PC-9 (cell line): ENCODE results near the gene SLC1A7. TPM values are rescaled to one million over a fixed set of nuclear protein-coding genes. Genes with fewer than 3 reads are reported as not detected.

Experiments
- BruUV-seq: library from RNA; stranded (reverse); fragments of 400-500 nt; replicated peaks from 2 replicates; lab custom pipeline; 2021; lab: Mats Ljungman, UMichigan
- CTCF ChIA-PET: fragments of 300-600 bp; sonication (Branson Sonifier 250); formaldehyde crosslinking; loops from one replicate; lab custom pipeline; 2022; ENCODE audit warnings: antibody characterized with exemption; lab: Charles Lee
- POLR2A ChIA-PET: fragments of 300-600 bp; sonication (Branson Sonifier 250); formaldehyde crosslinking; loops from one replicate; lab custom pipeline; 2022; ENCODE audit warnings: antibody characterized with exemption; ENCODE audit not compliant: unreplicated experiment; lab: Charles Lee
- DNase-seq, 2 experiments: peaks; one replicate each; pipeline versions ENCODE4 v3.0.0 to v3.0.0-alpha.2; 2015 to 2022; ENCODE audit warnings: mixed read lengths in 1 of 2
- H2AFZ ChIP-seq: fragments of 200-600 bp; sonication (generic); 2 replicates; pipeline ENCODE4 v1.8.1; 2017; ENCODE audit warnings: antibody characterized with exemption
- H3F3A ChIP-seq: fragments of 200-600 bp; sonication (generic); 2 replicates; pipeline ENCODE4 v1.8.1; 2017; ENCODE audit warnings: antibody characterized with exemption, mild to moderate bottlenecking, low read depth; ENCODE audit not compliant: insufficient read depth
- H3K27ac ChIP-seq: fragments of 200-600 bp; sonication (generic); 2 replicates; pipeline ENCODE4 v1.6.1; 2016; ENCODE audit warnings: mixed run types
- H3K27me3 ChIP-seq: fragments of 200-600 bp; sonication (generic); 2 replicates; pipeline ENCODE4 v1.6.1; 2016; ENCODE audit warnings: low read depth, mixed run types; ENCODE audit not compliant: insufficient read depth
- H3K36me3 ChIP-seq: fragments of 200-600 bp; sonication (generic); 2 replicates; pipeline ENCODE4 v1.6.1; 2016; ENCODE audit warnings: low read depth, mixed run types
- H3K4me1 ChIP-seq: fragments of 200-600 bp; sonication (generic); replicated peaks from 2 replicates; pipeline ENCODE4 v1.6.1; 2016; ENCODE audit warnings: mixed run types; ENCODE audit not compliant: insufficient read depth
- H3K4me2 ChIP-seq: fragments of 200-600 bp; sonication (generic); 2 replicates; pipeline ENCODE4 v1.6.1; 2017; ENCODE audit warnings: mixed run types
- H3K4me3 ChIP-seq: fragments of 200-600 bp; sonication (generic); 2 replicates; pipeline ENCODE4 v1.6.1; 2016; ENCODE audit warnings: mixed run types
- H3K79me2 ChIP-seq: fragments of 200-600 bp; sonication (generic); 2 replicates; pipeline ENCODE4 v1.6.1; 2017; ENCODE audit warnings: low read depth, mixed run types
- H3K9me2 ChIP-seq: fragments of 200-600 bp; sonication (generic); 2 replicates; pipeline ENCODE4 v1.8.1; 2017; ENCODE audit warnings: mild to moderate bottlenecking; ENCODE audit not compliant: insufficient read depth
- H3K9me3 ChIP-seq: fragments of 200-600 bp; sonication (generic); 2 replicates; pipeline ENCODE4 v1.8.1; 2016; ENCODE audit warnings: low read depth; ENCODE audit not compliant: insufficient read depth
- H4K20me1 ChIP-seq: fragments of 200-600 bp; sonication (generic); 2 replicates; pipeline ENCODE4 v1.8.1; 2017; ENCODE audit not compliant: insufficient read depth
- EZH2 ChIP-seq: fragments of 200-600 bp; sonication (generic); IDR thresholded peaks from 2 replicates; pipeline ENCODE4 v1.8.0; 2017; ENCODE audit warnings: antibody characterized with exemption, low read depth
- intact Hi-C: fragments of 100-400 bp; cut with micrococcal nuclease; formaldehyde crosslinking; loops from one replicate; pipeline ENCODE4 v1.10.0; 2022; ENCODE audit not compliant: unreplicated experiment
- total RNA-seq: library from RNA; stranded (reverse); gene quantifications from 2 replicates; pipeline ENCODE4 v1.2.3, GENCODE V29; 2021
- TF ChIP-seq, protein P1 (sequence below): fragments of 200-600 bp; sonication (generic); conservative IDR thresholded peaks from 2 replicates; pipeline ENCODE4 v1.6.1; 2017; ENCODE audit warnings: mixed run types, antibody characterized with exemption, mild to moderate bottlenecking, moderate library complexity

The SLC1A7 gene
- total RNA-seq, 1 experiment from 2014 or later: not detected

DNA sequence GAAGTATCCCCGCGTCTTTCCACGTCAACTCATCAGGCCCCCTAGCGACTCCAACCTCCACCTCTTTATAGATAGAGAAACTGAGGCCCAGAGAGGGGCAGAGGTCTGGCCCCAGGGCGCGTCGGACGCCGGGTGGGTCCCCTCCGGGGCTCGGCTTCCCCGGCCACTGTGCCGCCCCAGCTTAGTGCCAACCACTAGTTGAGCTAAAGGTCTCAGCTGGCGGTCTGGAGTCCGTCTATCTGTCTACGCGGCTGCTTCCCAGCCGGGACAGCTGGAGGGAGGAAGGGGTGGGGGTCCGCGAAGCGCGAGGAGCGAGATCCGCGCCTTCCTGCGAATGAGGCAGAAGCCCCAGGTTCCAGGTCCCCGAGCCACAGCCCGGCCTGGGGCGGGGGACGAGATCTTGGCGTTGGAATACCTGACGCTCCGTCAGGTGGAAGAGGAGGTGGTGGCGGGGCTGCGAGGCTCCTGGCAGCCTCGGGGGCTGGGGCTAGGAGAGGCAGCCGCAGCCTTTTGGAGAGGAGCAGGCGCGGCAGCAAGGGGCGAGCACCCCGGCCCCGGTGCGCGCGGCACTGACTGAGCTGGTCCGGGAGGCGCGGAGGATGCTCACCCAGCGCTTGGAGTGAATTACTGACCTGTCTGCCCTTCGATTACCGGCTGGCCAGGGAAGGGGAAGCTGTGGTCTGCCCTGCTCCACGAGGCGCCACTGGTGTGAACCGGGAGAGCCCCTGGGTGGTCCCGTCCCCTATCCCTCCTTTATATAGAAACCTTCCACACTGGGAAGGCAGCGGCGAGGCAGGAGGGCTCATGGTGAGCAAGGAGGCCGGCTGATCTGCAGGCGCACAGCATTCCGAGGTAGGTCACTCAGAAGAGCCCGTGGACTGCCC lies 79.5 kb downstream of the SLC1A7 start:
- CTCF ChIA-PET: no interaction called here
- H3K27ac ChIP-seq: no peak overlapping the region
- H4K20me1 ChIP-seq: no peaks in the 10 kb centered on the region
- no peaks in the 10 kb centered on the region for H3K27me3 ChIP-seq
- TF ChIP-seq, protein P1, sequence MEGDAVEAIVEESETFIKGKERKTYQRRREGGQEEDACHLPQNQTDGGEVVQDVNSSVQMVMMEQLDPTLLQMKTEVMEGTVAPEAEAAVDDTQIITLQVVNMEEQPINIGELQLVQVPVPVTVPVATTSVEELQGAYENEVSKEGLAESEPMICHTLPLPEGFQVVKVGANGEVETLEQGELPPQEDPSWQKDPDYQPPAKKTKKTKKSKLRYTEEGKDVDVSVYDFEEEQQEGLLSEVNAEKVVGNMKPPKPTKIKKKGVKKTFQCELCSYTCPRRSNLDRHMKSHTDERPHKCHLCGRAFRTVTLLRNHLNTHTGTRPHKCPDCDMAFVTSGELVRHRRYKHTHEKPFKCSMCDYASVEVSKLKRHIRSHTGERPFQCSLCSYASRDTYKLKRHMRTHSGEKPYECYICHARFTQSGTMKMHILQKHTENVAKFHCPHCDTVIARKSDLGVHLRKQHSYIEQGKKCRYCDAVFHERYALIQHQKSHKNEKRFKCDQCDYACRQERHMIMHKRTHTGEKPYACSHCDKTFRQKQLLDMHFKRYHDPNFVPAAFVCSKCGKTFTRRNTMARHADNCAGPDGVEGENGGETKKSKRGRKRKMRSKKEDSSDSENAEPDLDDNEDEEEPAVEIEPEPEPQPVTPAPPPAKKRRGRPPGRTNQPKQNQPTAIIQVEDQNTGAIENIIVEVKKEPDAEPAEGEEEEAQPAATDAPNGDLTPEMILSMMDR: no peak
- TF ChIP-seq EZH2: no peak
- H3K9me2 ChIP-seq: no peaks in the 10 kb centered on the region
- DNase-seq: no peak
- H3K4me3 ChIP-seq: no peak overlapping the region
- H3K4me2 ChIP-seq: no peak overlapping the region
- no peaks in the 10 kb centered on the region for H3K4me1 ChIP-seq
- no TSS peak for BruUV-seq
- no peaks in the 10 kb centered on the region for H3K36me3 ChIP-seq
- no peak overlapping the region for H2AFZ ChIP-seq
- intact Hi-C loops: no loop called here
- H3K9me3 ChIP-seq: no peaks in the 10 kb centered on the region
- no peaks in the 10 kb centered on the region for H3K79me2 ChIP-seq
- H3F3A ChIP-seq: no peaks in the 10 kb centered on the region
- POLR2A ChIA-PET: no interaction called here

DNA sequence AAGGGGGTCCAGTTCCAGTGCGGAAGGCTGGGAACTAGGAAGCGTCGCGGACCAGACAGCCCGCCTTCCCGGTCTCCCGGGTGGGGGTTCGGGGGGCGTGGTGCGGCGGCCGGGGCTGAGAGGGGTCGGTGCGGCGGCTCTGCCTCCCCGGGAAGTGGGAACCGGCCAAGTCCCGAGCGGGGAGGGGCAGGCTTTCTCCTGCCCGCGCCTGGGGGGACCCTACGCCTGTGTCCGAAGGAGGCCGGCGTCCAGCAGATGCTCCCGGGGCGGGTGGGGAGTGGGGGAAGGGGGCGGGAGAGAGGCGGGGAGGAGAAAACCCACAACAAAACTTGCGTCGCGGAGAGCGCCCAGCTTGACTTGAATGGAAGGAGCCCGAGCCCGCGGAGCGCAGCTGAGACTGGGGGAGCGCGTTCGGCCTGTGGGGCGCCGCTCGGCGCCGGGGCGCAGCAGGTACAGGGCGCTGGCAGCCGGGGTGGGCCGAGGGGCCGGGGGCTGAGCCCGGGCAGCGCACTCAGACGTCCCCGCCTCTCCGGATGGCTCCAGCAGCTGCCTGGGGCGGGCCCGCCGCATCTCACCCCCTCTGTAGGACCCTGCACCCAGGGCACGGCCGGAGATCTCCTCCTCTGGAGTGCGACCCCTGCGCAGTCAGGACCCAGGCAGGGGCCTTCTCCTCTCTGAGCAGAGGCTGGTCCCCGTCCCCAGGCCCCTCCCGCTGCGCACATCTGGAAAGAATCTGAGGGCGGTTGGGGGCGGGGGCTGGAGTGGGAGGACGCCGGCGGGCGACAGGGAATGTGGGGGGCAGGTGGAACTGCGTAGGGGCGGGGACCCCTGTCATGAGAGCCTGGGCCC lies 80.4 kb downstream of the SLC1A7 start, which contains the start of gene PODN:
PODN (plus strand) TSS at position 355 of the 849 bp plus-strand sequence. CDS start 7,643 bp downstream, outside the sequence.
- no peak for TF ChIP-seq EZH2
- TF ChIP-seq, protein P1: no peak
- POLR2A ChIA-PET: no interaction called here

DNA sequence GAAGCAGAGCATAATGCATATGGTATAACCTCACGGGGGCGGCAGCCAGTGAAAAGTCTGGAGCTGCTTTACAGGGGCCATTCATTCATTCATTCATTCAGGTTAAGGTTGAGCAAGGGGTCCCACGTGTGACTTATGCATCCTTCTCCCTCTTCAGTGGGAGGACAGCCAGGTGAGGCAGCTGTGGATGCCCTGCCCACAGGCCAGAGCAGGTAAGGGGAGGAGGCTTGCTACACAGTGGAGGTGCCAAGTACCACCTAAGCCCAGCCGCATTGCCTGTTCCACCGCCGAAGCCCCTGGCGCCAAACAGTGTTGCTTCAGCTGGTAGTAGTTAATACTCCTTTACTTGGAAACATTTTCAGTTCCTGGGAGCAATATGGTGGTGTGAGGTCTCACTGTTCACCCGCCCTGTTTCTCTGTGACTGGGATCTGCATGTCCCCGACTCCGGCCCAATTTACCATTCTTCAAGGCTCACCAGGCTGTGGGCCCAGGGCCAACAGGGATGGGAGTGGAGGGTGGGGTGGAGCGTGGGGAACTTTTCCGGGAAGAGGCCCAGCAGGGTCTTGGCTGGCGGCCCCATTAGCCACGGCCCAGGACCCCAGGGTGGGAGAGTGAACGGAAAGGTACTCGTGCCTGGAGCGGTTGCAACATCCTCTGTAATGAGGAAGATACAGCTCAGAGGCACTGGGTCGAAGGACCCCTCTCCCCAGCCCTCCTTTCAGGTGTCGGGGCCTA lies 81.1 kb downstream of the SLC1A7 start:
- H4K20me1 ChIP-seq: no peaks in the 10 kb centered on the region
- no peaks in the 10 kb centered on the region; the same call in 1 of the 2 replicates for H3K9me2 ChIP-seq
- no peaks in the 10 kb centered on the region for H3K27me3 ChIP-seq
- no peaks in the 10 kb centered on the region for H3K9me3 ChIP-seq
- POLR2A ChIA-PET: no interaction called here
- H3K79me2 ChIP-seq: no peaks in the 10 kb centered on the region
- no peaks in the 10 kb centered on the region for H3K36me3 ChIP-seq
- no peak overlapping the region for H3K27ac ChIP-seq
- intact Hi-C loops: no loop called here
- BruUV-seq: no TSS peak
- no peak for TF ChIP-seq EZH2
- TF ChIP-seq, protein P1: no peak
- H3F3A ChIP-seq: no peaks in the 10 kb centered on the region
- H3K4me1 ChIP-seq: no peaks in the 10 kb centered on the region
- DNase-seq: no peak
- no peak overlapping the region for H2AFZ ChIP-seq
- H3K4me3 ChIP-seq: no peak overlapping the region
- CTCF ChIA-PET: no interaction called here
- no peak overlapping the region for H3K4me2 ChIP-seq

More for the DNA sequence above, 80.4 kb downstream of the SLC1A7 start, which contains the start of gene PODN:
- Histone ChIP-seq H3K9me3 (no peaks in the 10 kb centered on the region), H3K36me3 (no peaks in the 10 kb centered on the region), H3K79me2 (no peaks in the 10 kb centered on the region), H4K20me1 (no peaks in the 10 kb centered on the region), H3K4me1 (no peaks in the 10 kb centered on the region), H3K4me2 (no peak within 1 kb of the TSS), H3K4me3 (no peak within 1 kb of the TSS), H3K9me2 (no peaks in the 10 kb centered on the region), H3K27me3 (no peaks in the 10 kb centered on the region), H3K27ac (no peak within 1 kb of the TSS), H3F3A (no peaks in the 10 kb centered on the region), H2AFZ (no peak within 1 kb of the TSS)
- CTCF ChIA-PET: no interaction called here
- intact Hi-C loops: no loop called here
- DNase-seq: no peak
- BruUV-seq: no TSS peak
